GM19395 (cell line): ENCODE measurements around the gene DYNC2I2.
"Not testable (repeated sequence)": the region's sequence is repeated elsewhere in the genome, so short reads cannot be mapped to it uniquely, and the experiment has no call there.

ENCODE experiments used
- ATAC-seq: cut with Tn5 transposase; IDR thresholded peaks from one replicate; pipeline ENCODE4 v1.9.1; 2021; ENCODE audit warnings: mild to moderate bottlenecking, moderate library complexity; ENCODE audit not compliant: unreplicated experiment

The DYNC2I2 gene

GRCh38 chr9:128656416-128657343 lies at the start of gene DYNC2I2:
Gene DYNC2I2 (minus strand): TSS chr9:128656847. CDS start chr9:128656726, 121 bp downstream.
- ATAC-seq, result no peak

- ATAC-seq, result no peak
These were observed 49.4 kb upstream of the DYNC2I2 start for GRCh38 chr9:128706045-128706444.

GRCh38 chr9:128705051-128705965 lies 48.7 kb upstream of the DYNC2I2 start:
- no peak for ATAC-seq

- ATAC-seq, result no peak
These were observed 47.7 kb upstream of the DYNC2I2 start for GRCh38 chr9:128704356-128704670.

- ATAC-seq, result no peak
These were observed 47.1 kb upstream of the DYNC2I2 start for GRCh38 chr9:128703616-128704355.

GRCh38 chr9:128702949-128703615 lies 46.4 kb upstream of the DYNC2I2 start:
- ATAC-seq, result peak; percentile 27

- peak; percentile 70 for ATAC-seq
These were observed 45.9 kb upstream of the DYNC2I2 start, which contains the start of gene PKN3 for GRCh38 chr9:128702445-128702948. Gene PKN3 (plus strand): TSS chr9:128702503. CDS start chr9:128702916, 413 bp downstream.

GRCh38 chr9:128701227-128701854 lies 44.7 kb upstream of the DYNC2I2 start:
- ATAC-seq, result no peak

GRCh38 chr9:128699096-128699795 lies 42.6 kb upstream of the DYNC2I2 start:
- ATAC-seq, result not testable (repeated sequence)

GRCh38 chr9:128696923-128697707 lies 40.5 kb upstream of the DYNC2I2 start:
- no peak for ATAC-seq

- ATAC-seq, result no peak
These were observed 37.7 kb upstream of the DYNC2I2 start for GRCh38 chr9:128694344-128694743.

- ATAC-seq, result not testable (repeated sequence)
These were observed 37.1 kb upstream of the DYNC2I2 start for GRCh38 chr9:128693738-128694137.

GRCh38 chr9:128690684-128691034 lies 34.0 kb upstream of the DYNC2I2 start:
- ATAC-seq, result no peak

GRCh38 chr9:128689820-128690683 lies 33.4 kb upstream of the DYNC2I2 start:
- ATAC-seq, result no peak

GRCh38 chr9:128689293-128689774 lies 32.7 kb upstream of the DYNC2I2 start:
- no peak for ATAC-seq

GRCh38 chr9:128688501-128689292 lies 32.0 kb upstream of the DYNC2I2 start, which contains the start of gene SET:
Gene SET (plus strand): TSS chr9:128689222. CDS start chr9:128689583, 361 bp downstream.
- ATAC-seq, result no peak
